ENCODE data around the gene JAG2.
A peak's percentile ranks its signal among the peaks of the same experiment; 100 is the strongest.

Gene JAG2

DNA sequence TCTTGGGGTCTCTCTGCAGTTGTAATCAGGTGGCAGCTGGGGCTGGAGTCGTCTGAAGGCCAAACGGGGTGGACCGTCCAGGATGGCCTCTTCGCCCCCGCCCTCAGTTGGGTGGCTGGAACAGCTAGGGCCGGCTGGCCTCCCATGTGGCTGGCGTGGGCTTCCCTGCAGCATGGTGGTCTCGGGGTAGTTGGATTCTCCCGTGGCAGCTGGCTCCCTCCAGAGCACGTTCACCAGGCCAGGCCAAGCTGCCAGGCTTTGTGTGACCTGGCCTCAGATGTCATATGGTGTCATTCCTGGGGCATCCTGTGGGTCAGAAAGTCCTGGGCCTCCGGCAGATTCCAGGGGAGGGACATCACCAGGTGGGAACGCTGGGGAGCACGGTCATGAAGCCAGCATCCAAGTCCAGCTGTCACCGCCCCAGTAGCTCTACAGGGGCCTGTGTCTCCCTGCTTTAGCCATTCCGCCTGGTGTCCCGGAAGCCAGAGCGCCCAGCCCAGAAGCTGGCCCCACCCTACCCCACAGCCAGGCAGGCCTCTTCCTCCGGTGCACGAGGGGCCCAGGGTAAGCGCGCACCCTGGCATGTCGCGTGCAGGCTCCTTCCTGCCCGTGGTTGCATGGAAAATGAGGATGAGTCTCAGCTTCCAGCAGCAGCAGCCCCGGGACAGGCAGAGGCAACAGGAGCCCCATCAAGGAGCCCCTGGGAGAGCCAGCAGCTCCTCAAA, 13.9 kb upstream of the JAG2 start:
- no peak for DNase-seq (ENCODE audit: low read depth)

DNA sequence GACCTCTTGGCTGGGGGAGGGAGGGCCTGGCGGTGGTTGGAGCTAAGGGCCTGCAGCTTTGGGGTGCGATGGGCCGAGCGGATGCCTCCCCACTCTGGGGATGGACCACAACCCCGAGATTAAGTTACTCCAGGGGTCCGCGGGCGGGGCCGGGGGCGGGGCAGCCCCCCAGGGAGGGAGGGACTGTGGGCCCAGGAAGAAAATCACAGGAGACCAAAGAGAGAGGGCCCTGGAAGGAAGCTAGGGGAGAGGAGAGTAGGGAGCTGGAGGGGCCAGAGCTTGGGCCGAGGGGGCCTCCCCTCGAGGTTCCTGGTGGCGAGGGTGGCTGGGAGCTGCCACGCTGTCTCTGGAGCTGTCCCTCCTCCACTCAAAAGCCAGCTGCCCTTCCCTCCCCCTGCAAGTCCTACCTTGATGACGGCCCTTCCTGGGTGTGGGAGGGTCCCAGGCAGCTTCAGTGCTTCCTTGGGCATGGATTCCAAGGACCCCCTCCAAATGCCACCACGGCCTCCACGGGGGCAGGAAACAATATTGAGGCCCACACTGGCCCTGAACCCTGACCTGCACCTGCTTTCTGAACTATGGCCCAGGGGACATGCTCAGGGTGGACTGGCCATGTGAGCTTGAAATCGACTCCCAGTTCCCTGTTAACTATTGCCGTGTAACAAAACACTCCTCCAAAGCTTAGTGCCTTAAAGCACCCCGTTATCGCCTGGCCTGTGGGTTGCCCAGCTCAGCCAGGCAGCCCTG, 13.1 kb upstream of the JAG2 start:
- DNase-seq (ENCODE audit: low read depth): no peak

DNA sequence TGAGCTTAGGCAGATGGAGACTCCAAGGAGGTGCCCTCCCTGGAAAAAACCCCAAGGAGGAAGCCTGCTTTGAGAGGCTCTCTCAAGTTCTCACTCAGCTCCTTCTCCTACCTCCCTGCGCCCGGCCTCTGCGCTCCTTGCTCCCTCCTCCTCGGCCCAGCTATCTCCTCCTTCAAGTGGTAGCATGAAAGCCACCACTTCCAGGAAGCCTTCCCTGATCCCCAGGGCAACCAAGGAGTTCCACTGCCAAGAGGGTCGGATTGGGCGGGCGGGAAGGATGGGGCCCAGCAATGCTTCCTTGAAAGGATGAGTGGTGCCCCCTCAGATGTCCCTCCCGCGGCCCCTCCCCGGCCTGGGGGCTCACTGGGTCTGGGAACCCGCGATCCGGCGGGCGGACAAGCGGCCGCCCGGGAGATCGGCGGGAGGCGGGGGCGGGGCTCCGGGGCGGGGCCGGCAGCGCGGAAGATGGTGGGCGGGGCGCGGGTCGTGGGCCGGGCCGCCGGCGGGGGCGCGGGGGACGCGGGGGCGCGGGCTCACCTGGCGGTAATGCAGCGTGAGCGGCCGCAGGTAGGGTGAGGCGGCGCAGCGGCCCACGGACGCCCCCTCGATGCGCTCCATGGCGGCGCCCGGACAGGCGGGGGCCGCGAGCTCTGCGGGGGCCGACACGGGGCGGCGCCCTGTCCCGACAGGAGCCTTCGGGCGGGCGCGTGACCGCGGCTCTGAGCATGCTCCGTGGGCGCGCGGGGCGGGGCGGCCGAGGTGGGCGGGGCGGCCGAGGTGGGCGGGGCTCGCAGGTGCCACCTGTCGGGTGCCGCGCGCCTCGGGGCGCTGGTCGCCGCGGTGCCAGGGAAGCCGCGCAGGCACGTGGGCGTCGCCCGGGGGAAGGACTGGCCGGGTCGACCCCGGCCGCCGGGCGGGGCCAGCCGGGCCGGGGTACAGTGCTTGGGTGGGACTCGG, 12.3 kb upstream of the JAG2 start, which contains the start of gene NUDT14:
TSS of gene NUDT14 (minus strand) at position 721 of the 957 bp plus-strand sequence. CDS start at position 618, 103 bp downstream.
- DNase-seq (ENCODE audit: low read depth): peak; percentile 84

DNA sequence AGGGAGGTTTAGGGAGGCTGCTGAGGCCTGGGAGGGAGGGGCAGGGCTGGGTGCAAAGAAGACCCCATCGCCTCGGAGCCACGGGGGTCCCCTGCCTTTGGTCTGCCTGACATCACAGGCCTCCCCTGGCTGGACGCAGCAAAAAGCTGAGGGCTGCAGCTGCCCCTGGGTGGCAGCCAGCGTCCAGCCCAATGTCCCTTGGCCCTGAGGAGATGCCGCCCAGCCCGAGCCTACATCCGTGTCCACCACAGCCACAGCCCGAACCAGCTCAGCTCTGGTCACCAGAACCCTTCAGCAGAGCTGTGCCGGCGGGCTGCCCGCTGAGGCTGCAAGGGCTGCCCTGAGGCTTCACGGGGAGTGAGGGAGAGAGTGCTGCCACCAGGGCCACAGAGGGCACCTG, 10.6 kb upstream of the JAG2 start:
- DNase-seq (ENCODE audit: low read depth): no peak

DNA sequence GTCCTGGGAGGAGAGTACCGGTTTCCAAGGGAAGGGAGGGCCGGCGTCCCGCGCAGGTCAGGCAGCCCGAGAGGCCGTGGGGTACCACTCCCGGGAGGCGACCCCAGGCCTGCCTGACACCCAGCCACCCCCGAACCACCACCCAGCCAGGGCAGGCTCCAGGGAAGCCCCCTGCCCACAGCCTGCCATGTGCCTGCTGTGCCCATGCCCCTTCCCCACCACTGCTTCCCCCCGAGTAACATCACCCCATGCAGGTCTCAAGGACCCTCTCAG, 10.2 kb upstream of the JAG2 start:
- no peak for DNase-seq (ENCODE audit: low read depth)

DNA sequence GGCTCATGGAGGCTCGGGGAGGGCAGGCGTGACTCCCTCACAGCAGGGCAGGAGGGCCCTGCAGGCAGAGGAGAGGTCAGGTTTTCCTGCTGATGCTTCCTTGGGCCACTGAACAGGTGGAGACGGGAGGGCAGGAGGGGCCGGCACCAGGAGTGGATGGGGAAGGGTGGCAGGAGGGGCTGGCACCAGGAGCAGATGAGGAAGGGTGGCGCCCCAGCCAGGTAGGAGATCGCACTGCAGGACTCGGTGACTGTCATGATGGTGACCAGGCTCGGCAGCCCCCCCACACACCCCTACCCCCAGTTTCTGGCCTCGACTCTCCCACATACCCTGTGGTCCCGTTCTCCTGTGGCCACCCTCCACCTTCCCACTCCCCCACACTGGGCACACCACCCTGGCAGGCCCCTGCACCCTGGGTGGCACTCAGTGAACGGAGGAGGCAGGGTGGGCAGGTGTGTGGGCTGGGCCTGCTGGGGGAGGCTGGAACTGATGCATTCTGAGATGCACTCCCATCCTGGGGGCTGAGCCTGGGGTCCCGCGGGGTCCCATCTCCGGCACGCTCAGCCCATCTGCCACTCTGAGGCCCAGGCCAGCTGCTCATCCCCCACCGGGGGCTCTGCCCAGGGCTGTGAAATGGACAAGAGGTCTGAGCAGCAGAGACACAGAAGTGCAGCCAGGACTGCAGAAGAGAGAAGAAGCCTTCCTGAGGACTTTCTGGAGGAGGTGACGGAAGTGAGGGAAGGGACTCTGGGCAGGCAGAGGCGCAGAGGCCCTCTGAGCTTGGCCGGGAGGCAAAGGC, 9.7 kb upstream of the JAG2 start:
- DNase-seq (ENCODE audit: low read depth): no peak

DNA sequence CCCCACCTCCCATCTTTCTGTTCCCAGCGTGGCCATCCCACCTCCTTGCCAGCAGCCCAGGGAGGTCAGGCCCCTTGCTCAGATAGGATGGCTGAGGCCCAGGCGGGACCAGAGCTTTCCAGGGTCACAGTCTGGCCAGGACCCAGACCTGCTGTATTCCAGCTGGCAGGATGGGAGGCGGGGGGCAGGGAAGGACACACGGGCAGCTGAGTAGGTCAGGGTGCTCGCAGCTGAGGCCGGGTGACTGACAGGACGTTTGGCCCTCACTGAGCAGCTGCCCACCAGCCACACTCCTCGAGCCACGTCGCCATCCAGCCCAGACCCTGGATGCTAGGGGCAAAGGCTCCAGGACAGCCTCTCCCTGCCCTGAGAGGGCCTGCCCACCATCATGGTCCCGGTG, 8.5 kb upstream of the JAG2 start:
- no peak for DNase-seq (ENCODE audit: low read depth)

DNA sequence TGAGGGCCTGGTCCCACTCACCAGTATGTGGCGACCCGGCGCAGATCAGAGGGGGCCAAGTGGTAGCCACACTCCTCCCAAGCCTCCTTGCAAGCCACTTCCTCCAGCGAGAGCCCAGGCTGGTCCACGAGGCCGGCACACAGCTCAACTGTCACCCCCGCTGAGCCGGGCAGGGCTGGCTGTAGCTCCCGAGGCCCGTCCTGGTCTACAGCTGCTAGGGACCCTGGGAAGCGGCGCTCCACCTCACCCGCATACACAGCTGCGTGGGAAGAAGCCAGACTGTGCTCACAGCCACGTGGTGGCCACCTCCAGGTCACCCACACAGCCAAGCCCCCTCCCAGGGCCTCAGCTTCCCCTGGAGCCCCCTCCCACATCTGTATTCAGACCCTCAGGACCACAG, 7.9 kb upstream of the JAG2 start:
- no peak for DNase-seq (ENCODE audit: low read depth)

DNA sequence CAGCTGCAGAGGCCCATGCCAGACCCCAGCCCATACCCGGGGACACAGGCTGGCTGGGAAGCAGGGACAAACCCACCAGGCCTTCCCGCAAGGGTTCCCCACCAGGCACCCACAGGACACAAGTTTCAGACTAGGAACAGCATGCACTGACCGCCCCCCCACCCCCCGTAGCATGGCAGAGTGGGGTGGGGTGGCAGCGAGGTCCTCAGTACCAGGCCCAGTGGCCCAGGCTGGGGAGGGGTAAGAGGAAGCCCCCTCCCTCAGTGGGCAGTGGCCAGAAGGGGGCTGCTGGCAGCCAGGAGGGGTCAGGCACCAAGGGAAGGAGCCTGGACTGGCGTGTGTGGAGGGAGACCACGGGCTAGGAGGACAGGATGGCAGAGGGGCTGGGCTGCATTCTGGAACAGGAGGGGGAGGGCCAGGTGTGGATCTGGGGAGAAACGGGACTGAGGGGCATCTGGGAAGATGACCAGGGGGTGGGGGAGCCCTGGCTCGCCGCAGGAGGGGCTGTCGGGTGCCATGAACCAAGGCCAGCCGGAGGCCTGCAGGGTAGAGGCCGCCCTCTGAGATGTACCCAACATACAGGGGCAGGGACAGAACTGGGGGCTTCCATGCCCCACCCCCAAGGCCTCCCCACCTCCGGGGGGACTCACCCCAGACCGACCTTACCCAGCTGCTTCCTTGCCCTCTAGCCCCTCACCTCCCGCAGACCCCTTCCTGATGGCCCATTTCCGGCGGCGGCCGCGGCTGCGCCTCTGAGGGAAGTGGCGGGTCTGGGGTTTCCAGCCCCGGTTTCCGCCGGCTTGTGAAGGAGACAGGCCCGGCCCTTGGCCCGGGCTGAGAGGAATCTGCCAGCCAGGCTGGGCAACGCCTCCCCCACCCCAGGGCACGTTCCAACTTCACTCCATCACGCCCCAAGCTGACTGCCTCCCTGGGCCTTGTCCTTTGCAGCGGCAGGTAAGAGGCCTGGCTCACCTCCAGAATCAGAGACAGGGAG, 5.6 kb upstream of the JAG2 start:
- DNase-seq (ENCODE audit: low read depth): no peak

DNA sequence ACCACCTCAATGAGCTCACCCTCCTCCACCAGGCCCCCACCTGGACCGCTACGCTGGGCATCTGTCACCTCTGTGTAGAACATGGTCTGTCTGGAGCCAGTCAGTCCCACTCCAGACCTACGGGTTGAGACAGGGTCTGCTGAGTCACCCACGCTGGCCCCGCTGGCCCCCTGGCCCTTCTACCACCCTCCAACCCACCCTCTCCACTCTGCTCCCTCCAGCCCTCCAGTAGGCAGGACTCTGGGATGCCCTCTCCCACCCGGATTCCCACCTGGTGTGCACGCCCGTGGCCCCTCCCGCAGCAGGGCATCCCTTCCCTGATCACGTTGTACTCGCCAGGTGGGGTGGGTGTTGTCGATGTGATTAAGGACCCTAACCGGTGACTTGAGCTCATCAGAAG, 4.6 kb upstream of the JAG2 start:
- DNase-seq (ENCODE audit: low read depth): no peak

DNA sequence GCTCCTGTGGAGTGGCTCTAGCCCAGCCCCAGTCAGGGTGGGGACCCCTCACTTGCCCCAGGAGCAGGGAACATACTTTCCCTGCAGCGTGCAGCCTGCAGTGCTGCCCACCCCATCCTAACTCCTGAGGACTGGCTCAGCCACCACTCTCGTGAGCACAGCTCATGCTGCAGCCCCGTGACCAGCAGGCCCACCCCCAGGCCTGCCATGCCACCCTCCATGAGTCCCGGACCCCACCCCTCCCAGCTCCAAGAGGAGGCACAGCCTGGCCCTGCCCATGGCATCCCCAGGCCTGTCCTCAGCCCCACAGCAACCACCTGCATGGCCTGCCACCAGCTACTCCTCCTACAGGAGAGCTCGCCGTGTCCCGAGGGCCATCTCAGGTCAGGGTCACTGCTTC, 3.9 kb upstream of the JAG2 start:
- no peak for DNase-seq (ENCODE audit: low read depth)

DNA sequence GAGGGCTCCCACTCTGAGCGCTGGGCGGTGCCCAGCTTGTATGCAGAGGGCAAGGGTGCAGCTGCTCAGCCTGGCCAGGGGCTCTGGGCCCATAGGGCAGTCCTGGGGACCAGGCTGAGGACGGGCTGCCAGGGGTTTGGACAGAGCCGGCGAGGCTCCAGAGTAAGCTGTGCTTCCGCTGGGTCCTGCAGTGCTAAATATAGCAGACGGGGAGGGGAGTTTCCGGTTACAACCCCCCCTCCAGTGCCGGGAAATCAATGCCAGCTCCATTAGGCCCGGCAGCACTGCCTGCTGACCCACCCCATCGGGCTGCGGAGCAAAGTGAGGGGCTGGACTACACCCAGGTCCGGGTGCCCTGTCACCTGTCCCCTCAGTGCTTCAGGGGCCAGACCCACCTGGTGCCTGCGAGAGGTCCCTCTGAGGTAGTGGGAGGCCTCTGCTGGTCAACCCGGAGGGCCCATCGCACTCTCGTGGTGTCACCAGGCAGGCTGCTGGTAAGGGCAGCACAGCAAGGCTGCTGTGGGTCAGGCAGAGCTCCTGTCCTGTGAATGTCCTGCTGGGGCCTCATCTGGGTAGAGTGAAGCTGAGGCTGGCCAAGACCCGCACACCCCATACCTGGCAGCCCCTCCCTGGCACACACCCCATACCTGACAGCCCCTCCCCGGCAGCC, 2.6 kb upstream of the JAG2 start:
- DNase-seq (ENCODE audit: low read depth): no peak

DNA sequence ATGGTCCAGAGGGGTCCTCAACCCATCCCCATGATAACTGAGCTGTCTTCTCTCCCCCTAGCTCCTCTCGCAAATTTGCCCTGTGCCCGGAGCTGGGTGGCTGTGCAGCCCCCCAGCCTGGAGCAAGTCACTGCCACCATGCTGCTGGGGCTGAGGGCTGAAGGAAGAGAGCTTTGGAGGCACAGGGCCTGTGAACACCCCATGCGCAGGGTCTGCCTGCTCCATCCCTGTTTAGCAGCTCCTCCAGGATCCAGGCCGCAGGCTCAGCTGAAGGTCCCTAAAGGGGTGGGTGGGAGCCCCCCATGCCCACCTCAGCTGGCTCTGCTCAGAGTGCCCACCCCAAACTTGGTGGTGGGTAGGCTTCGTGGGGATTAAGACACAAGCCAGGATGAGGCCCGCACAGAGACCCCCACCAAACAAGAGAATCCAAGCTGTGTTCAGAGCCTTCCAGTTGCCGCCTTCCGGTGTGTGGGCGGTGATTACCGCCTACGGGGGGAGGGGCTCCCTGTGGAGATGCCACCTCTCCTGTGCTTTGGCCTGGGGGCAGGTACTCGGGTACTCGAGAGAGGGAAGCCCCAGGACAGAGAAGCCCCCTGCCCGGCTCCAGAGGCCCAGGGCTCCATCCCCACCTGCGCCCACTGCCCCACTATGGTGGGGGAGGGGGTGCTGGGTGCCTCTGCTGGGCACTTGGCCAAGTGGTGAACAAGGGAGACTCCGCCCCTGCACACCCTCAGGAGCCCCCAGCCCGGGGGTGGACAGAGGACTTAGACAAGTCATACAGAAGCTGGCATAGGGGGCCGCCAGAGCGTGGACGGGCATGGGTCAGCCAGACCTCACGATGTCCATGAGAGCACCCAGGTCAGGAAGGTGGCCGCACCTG, 1.4 kb upstream of the JAG2 start:
- no peak for DNase-seq (ENCODE audit: low read depth)

DNA sequence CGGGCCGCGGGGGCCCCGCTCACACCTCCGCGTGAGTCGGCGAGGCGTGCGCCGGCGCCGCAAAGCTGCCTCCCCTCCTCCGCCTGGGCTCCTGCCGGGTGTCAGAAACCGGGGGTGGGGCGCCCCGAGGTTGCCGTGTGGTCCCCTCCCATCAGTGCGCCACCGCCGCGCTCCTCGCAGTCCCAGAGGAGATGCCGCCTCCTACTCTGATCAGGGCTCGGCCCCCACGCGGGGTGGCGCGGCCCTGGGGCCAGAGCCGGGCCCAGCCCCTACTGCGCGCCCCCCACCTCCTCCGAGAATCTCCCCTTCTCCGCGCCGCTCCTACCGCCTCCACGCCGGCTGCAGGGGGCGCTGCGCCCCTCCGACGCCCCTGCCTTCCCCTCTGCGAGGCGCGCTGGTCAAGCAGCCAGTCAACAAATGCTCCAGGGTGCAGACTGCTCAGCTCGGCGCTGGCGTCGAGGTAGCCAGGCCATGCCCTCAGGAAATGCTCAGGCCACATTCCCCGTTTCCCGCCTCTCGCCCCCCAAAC, 467 bp upstream of the JAG2 start:
- no peak for DNase-seq (ENCODE audit: low read depth)

DNA sequence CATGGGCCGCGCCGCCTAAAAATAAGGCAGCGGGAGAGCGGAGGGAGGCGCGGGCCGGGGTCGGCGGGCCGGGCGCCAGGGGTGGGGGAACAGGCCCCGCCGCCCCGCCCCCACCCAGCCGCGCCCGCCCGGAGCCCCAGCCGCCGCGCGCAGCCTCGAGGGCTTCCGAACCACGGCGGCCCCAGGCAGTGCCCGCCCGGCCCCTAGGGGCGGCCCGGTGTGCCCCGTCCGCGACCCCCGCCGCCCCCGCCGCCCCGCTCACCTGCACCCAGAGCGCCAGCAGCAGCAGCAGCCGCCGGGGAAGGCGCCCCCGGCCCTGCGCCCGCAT, 519 bp downstream of the JAG2 start:
- no peak for DNase-seq (ENCODE audit: low read depth)

DNA sequence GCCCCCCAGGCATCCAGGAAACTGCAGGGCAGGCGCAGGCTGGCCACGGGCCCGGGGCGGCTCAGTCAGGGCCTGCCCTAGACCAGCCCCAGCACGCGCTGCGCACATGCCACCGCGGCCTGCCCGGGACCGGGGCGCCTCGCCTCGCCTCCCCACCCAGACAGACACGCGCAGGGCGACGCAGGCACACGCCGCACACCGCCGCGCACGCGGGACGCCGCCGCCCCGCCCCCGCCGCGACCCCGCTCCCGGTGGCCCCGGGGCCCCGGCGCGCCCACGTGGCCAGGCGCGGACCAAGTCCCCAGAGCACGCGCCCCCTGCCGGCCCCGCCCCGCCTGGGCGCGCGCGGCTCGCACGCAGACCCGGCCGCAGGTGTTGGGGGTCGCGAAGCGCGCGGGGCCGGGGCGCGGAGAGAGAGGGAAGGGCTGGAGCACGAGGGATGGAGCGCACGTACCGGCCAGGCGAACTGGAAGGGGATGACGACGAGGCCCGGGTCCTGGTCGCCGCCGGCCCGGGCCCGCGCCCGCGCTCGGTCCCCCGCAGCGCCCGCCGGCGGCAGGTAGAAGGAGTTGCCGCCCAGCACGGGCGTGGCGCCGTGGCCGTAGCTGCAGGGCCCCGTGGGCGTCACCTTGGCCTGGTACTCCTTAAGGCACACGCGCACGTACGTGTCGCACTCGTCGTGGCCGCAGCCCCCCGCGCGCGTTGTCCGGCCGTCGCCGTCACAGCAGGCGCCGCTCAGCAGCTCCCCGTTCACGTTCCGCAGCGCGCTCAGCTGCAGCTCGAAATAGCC, 1.1 kb downstream of the JAG2 start:
- no peak for DNase-seq (ENCODE audit: low read depth)

DNA sequence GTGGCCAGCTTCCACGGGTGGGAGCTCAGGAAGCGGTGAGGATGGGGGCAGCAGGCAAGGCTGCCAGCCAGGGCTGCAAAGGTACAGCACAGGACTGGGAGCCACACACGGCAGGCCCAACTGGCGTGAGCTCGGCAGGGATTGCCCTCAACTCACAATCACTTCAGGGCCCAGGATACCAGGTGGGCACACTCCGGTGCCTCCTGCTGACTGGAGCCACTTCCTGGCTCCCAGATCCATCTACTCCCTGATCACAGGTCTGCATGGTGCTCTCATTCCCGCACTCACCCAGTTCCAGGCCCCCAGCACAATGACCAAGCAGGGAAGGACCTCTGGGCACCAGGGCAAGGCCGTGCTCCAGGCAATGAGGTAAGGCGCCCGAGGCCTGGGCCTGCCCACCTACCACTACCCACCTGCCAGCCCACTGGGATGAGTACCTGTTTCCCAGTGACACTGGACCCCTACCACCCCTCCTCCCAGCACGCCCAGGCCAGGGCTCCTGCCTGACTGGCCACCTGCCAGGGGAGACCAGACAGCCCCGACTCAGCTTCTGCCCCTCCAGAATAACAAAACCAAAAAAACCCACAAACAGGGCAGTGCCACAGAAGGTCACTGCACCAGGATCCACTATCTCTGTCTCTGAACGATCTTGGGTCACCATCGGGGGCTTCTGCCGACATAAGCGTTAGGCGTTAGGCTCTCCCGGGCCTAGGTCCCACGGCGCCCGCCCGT, 1.8 kb downstream of the JAG2 start:
- DNase-seq (ENCODE audit: low read depth): no peak
